C4-2B (cell line): ENCODE data around the gene STAT6.

Source experiments
- CTCF ChIP-seq: fragments of 450-650 bp; conservative IDR thresholded peaks from 2 replicates; pipeline ENCODE4 v1.5.1; 2017; ENCODE audit warnings: mild to moderate bottlenecking
- ZFX ChIP-seq: fragments of 450-650 bp; IDR thresholded peaks from 2 replicates; pipeline ENCODE4 v1.6.1; 2017

- TF ChIP-seq CTCF (no peak), ZFX (no peak)
These were observed 22.8 kb upstream of the STAT6 start for GRCh38 chr12:57133916-57134315.
